D721Med (cell line): ENCODE results near the gene TSPO.

Source experiments
- DNase-seq: peaks from one replicate; pipeline ENCODE4 v3.0.0; 2011; ENCODE audit warnings: low spot score; ENCODE audit not compliant: insufficient read length
- FAIRE-seq: peaks from 2 replicates; lab custom pipeline; 2011; peaks lifted over from hg19 to GRCh38; lab: Jason Lieb, UNC
- TF ChIP-seq, protein P1 (sequence below): IDR thresholded peaks from 2 replicates; pipeline ENCODE4 v1.5.1; 2012; ENCODE audit warnings: mild to moderate bottlenecking, control low read depth; ENCODE audit not compliant: insufficient read depth; ENCODE audit errors: missing control alignments

The TSPO gene

DNA sequence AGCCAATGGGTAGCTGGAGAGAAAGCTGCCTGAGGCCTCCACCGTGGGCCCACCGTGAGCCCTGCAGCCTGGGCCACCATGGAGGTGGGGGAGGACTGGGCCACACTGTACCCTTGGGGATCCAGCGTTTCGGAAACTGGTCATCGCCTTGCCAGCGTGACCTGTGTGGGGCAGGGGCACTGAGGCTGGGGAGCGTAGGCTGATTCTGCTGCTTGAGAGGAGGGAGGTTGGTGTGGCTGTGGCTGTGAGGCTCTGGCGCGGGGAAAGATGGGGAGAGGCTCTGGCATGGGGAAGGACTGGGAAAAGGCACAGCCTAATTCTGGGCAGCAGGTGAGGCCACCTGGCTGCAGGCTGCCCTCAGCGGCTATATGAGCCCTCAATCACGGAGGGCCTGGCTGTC, 48.2 kb downstream of the TSPO start:
- FAIRE-seq, result no peak
- no peak for DNase-seq
- TF ChIP-seq, protein P1, sequence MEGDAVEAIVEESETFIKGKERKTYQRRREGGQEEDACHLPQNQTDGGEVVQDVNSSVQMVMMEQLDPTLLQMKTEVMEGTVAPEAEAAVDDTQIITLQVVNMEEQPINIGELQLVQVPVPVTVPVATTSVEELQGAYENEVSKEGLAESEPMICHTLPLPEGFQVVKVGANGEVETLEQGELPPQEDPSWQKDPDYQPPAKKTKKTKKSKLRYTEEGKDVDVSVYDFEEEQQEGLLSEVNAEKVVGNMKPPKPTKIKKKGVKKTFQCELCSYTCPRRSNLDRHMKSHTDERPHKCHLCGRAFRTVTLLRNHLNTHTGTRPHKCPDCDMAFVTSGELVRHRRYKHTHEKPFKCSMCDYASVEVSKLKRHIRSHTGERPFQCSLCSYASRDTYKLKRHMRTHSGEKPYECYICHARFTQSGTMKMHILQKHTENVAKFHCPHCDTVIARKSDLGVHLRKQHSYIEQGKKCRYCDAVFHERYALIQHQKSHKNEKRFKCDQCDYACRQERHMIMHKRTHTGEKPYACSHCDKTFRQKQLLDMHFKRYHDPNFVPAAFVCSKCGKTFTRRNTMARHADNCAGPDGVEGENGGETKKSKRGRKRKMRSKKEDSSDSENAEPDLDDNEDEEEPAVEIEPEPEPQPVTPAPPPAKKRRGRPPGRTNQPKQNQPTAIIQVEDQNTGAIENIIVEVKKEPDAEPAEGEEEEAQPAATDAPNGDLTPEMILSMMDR, result no peak

DNA sequence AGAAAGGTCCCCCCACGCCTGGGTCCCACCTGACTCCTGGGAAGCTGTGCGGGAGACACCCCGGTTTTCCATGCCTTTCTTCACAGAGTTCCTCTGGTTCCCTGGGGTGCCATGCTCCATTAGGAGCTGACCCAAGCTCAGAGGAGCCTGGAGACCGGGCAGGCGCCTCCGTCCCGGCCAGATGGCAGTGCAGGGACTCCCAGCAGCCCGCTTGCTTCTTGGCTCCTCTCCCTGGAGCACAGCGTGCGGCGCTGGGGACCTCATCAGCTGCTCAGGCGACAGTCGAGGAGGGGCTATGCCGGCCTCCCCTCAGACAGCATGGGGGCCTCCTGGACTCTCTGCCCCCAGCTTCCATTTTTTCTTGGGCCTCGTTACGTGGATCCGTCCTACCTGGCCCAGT, 48.7 kb downstream of the TSPO start:
- TF ChIP-seq, protein P1, result no peak
- DNase-seq (no peak), FAIRE-seq (no peak)

DNA sequence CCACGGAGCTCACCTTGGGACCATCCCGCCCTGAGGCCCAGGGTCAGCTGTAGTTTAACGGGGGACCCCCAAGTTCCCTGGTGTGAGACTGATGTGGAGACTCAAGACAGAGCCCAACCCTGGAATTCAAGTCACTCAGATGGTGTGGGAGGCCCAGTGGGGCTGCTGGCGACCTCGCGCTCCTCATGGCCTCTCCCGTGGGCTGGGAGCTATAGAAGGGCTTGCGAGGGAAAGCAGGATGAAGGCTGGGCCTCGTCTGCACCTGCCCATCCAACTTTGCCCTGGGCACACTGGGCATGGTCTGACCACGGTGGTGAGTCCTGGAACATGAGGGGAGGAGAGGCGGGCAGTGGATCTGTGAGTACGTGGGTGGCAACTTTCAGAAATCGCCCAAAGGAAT, 49.2 kb downstream of the TSPO start:
- FAIRE-seq (no peak), DNase-seq (no peak)
- TF ChIP-seq, protein P1, result no peak

DNA sequence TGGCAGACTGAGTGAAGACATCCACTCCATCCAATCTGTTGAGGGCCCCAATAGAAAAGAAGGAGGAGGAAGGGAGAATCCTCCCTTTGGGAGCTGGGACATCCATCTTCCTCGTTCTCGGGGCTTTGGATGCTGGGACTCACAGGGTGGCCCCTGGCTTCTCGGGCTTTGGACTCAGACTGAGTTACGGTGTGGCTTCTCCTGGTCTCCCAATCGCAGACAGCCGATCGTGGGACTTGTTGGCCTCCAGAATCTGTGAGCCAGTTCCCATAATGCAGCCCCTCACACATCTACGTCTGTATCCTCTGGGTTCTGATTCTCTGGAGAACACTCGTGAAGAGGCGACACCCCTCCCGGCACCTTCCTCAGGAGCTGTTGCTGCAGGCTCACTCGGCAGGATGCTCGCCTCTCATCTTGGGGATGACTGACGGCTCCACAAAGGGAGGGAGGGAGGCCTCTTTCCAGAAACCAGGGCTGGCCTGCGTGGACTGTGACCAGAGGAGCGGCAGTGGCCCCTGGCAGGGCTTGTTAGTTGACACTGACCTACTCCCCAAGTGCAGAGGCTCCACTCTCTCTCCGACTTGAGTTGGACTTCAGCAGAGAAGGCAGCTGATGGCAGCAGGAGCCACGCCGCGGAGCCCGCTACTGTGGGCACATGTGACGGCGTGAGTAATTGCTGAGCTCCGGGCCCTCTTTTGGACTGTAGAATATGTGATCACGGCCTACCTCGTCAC, 50.3 kb downstream of the TSPO start:
- TF ChIP-seq, protein P1, result no peak
- DNase-seq (no peak), FAIRE-seq (no peak)

DNA sequence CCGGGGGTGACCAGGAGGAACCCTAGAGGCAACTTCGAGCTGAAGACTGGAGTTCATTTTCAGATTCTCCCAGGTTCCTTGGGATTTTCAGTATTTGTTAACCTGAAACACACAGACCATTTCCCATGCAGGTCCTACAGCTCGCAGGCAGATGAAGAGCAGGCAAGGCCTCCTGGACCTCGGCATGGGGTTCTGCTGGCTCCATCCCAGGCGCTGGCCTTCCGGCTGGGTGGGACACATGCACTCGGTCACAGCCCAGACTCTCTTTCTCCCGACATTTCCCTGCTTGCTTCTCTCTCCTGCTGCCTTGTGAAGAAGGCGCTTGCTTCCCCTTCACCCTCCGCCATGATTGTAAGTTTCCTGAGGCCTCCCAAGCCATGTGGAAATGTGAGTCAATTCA, 51.0 kb downstream of the TSPO start:
- TF ChIP-seq, protein P1, result no peak
- DNase-seq (no peak), FAIRE-seq (no peak)

DNA sequence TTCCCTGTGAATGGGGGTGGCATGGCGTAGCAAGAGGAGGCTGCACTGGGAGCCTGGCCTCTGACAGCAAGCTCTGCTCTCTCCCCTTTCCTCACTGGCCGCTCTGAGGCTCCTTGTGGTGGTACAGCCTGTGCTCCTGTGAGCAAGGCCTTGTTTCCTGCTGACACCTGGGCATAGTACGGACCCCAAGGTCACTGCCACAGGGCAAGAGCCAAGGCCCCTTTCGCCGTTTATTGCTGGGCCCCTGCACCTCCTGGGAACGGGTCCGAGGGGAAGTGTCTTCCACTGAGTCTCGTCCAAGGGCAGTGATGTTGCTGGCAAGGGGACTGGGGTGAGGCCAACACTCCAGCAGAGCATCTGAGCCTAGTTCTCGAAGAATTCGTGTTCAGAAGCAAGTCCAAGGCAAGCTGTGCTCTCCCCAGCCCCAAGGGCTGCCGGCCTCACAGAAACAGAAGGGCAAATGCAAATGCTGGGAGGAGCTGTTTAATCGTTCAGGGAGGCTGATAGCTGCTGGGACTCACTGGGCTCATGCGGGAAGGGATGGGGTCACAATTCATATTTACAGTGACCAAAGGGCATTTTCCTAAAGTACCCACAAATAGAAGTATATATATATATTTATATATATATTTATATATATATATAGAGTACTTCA, 51.5 kb downstream of the TSPO start:
- TF ChIP-seq, protein P1, result no peak
- no peak for DNase-seq
- FAIRE-seq, result no peak

DNA sequence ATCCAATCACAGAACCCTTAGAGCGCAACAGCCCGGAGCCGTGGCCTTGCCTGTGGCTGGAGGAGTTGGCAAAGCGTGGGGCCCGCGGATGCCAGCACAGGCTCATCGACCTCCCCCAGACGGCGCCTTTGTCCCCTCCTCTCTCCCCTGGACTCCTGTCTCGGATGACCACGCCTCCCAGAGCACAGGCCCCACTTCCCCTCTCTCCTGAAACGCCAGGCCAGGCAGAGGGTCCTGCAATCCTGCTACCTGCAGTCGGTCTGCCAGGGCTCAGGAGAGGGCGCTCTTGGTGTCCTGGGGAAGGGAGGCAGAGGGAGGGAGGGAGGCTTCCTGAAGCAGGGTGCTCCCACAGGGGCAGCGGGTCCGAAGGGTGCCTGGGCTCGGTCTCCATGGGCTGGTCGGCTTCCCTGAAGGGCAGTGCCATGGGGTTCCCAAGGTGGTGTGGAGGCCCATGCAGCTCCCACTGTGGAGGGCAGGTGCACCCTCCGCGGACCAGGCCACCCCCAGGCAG, 52.2 kb downstream of the TSPO start:
- FAIRE-seq (no peak), DNase-seq (no peak)
- TF ChIP-seq, protein P1, result no peak
